HG02678 (cell line): ENCODE measurements around the gene SPOCK2.

Experiments used
- ATAC-seq: cut with Tn5 transposase; IDR thresholded peaks from one replicate; pipeline ENCODE4 v1.9.1; 2021; ENCODE audit warnings: mild to moderate bottlenecking, moderate library complexity; ENCODE audit not compliant: unreplicated experiment

The SPOCK2 gene

GRCh38 chr10:72088889-72089575, 681 bp upstream of the SPOCK2 start:
- ATAC-seq = no peak

DNA sequence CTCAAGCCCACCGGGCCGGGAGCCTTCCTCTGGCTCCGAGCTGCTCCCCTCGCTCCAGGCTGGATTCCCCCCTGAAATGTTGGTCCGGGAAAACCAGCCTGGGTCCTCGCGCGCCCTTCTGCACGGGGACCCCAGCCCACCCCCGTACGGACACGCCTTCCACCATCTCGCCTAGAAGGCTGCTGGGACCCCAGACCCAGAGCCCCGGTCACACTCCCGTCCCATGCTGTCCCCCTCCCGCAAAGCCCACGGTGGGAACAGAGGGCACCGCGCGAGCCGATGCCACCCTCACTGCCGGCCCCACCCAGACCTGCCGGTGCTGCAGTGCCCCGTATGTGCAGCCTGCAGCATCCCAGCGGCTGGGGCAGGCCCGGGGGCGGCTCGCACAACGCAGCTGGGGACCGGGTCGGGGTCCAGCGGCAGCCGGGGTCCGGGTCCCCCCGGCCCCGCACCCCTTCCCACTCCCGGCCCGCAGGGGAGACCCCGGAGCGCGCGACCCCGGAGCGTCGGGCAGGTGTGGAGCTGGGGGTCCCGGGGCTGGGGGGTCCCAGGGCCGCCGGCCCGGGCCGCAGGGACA, 871 bp downstream of the SPOCK2 start:
- no peak for ATAC-seq

- no peak for ATAC-seq
Measured at GRCh38 chr10:72086466-72087391, 1.6 kb downstream of the SPOCK2 start.

- no peak for ATAC-seq
Measured at GRCh38 chr10:72085864-72086465, 2.4 kb downstream of the SPOCK2 start.

GRCh38 chr10:72085166-72085565, 3.2 kb downstream of the SPOCK2 start:
- no peak for ATAC-seq

DNA sequence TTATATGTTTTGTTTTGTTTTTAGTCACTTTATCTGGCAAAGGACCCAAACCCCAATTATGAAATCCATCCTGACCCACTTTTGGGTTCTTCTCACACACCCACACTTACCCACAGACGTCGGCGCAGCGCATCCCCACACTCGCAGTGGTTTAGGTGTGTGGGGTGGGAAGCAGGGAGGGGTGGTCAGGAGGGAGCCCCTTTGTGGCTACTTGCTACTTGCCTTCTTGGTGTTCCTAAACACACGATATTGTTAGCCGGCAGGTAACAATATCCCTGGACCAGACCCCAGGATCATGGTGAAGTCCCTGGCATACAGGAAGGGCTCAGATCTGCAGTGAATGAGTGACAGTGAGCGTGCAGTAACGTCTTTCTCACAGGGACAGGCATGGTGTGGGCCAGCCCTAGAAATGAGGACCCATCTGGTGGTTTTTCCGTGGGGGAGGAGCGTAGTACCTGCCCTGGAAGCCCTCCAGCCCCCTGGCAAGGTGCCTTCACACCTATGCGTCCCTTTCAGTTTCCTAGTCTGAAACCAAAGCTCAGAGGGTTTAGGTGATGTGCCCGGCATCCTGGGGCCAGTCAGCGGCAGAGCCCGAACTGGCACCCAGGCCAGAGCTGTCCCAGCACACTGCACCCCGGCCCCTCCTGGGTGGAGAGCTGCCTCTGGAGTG, 4.4 kb downstream of the SPOCK2 start:
- ATAC-seq = no peak

- ATAC-seq = no peak
Measured at GRCh38 chr10:72082856-72083789, 5.2 kb downstream of the SPOCK2 start.

GRCh38 chr10:72081772-72082590, 6.4 kb downstream of the SPOCK2 start:
- no peak for ATAC-seq

DNA sequence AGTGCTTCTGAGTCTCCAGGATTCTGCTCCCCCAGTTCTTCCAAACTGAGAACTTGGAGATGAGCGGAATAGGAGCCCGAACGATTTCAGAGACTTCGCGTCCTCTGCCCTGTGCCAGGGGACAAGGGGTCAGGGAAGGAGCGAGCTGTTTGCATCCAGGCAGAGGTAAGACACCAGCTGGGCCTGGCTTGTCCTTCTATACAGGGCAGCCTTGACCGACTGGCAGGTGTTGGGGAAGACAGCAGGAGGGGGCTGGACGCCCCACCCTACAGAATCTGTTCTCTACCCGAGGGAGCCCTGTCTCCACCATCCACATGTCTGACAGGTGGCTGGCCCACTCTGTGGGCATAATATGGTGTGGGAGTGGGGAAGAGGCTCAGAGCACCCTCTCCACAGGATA, 7.1 kb downstream of the SPOCK2 start:
- ATAC-seq = no peak

DNA sequence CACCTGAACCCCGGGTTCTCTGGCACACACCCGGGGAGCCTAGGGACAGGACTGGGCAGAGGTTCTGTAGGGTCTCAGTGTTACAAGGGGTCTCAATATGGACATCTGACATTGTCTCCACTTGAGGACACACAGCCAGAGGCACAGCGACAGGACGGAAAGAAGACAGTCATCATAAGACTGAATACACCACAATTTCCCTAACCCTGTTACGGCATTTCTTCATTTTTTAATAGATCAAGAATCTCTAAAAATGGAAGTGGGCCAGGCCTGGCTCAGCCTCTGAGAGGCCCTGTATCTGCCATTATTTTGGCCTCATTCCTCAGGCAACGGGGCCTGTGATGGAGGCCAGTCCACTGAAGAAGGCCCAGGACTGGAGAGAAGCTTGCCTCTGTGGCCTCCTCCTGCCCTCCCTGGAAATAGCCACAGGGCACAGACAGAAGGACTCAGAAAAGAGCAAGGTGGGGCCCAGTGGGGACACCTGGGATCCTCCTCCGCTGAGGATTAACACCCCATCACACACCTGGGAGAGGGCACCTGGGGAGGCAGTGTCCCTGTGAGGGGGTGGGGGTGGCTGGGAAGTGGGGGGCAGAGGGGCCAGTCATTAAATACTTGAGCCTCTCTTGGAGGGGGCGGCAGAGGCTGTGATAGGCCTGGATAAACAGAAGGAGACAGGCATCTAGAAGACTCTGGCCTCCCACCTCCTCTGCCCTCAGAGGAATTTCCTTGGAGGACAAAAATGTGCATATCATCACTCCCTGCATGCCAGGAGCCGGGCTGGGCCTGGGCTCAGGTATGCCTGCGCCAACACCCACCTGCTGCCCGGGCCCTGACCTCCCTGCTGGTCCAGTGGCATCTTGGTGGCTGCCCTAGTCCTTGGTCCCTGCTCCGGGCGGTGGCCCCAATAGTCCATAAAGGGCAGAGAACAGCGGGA, 8.0 kb downstream of the SPOCK2 start:
- ATAC-seq = no peak

DNA sequence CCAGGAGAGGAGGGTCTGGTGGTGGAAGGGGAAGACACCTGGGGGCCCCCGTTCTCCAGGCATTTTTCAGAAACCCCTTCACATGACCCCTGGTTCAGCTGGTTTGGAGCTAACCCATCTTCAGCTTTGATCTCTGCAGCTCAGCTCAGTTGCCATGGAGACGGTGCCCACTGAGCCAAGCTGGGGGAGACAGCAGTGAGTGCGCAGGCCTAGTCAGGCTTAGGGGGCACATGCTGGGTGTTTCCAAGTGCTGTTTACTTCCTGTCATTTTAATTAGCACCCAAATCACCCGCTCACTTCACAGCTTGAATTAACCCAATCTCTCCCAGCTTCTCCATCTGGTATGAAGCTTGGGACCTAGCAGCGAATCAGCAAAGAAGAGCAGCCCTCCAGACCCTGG, 9.0 kb downstream of the SPOCK2 start:
- no peak for ATAC-seq

DNA sequence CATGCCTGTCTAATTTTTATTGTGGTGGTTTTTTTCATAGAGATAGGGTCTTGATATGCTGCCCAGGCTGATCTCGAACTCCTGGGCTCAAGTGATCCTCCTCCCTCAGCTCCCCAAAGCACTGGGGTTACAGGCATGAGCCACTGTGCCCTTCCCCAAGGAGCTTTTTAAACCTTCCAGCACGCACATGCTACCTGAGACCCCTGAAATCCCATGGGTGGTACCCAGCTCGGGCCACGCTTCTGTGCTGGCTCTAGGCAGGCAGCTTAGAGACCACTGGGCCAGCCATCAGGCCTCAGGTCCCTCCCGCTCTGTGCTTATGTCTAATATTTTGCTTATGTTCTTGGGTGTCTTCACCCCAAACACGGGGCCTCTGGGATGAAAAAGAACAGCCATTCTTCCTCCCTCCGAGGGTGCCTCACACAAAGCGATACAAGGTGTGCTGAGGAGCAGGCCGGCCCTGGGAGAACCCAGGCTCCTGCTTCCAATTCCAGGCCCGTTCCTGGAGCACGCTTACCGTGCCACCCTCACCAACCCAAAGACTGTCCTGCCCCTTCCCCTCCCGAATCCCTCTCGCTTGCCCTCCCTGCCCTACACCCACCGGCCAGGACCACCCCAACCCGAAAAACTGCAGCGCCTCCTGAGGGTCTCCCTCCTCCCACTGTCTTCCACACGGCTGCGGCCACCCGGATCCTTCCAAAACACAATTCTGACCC, 10.9 kb downstream of the SPOCK2 start:
- ATAC-seq = no peak

DNA sequence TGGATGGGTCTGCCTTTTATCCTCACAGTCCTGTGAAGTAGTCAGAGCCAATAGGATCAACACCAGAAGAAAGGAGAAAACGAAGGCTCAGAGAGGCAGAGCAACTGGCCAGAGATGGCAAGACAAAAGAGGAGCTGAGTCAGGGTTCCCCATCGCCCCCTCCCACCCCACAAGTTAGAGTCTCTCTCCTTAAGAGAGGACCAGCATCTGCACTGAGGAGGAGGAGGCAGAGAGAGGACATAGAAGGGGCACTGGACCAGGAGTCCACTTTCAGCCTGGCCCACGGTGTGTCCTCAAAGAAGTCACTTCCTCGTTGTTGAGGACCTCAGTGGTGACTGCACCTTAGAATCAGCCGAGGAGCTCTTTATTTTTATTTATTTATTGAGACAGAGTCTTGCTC, 11.6 kb downstream of the SPOCK2 start:
- ATAC-seq = no peak

- ATAC-seq = no peak
Measured at GRCh38 chr10:72075376-72076115, 12.8 kb downstream of the SPOCK2 start.

DNA sequence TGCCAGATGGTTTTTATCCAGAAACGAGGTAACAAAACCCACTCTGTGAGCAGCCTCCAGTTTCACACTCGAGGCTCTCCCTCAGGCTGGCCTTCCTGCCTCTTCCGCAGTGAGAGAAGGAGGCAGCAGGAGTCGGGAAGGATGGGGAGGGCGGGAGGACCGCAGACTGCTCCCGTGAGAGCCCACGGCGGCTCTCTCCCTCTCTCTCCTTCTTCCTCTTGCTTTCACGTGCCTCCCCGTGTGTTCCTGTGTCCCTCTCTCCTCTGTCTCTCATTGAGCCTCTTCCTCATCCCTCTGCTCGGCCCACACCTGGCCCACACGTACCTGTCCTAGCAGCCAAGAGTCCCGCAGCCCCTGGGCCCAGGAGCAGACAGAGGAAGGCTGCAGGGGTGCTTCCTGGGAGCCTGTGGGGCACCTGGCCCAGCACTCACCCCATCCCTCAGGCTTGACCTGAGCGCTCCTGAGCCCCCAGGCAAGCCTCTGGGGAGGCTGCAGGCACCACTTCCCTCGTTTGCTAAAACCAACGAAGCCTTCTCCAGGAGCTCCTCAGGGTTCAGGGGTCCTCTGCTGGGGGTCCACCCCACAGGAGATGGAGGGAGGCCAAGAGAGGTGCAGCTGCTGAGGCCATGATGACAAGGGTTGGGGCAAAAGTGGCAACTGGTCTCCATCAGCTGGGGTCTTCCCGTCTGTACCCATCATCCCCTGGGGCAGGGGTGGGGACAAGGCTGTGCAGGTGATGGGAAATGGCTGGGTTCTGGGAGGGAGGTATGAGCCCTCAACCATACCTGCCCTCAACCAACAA, 13.6 kb downstream of the SPOCK2 start:
- no peak for ATAC-seq
